AG09319 (cell line): ENCODE measurements around the gene MTREX.

ENCODE experiments used
- DNase-seq: peaks from one replicate; pipeline ENCODE4 v3.0.0-alpha.2; 2010; ENCODE audit warnings: low read depth; ENCODE audit errors: extremely low read depth
- TF ChIP-seq, protein P1 (sequence below): IDR thresholded peaks from 2 replicates; pipeline ENCODE4 v1.5.1; 2011; ENCODE audit warnings: low read depth, mild to moderate bottlenecking, inconsistent platforms, low read length, moderate library complexity

MTREX gene

DNA sequence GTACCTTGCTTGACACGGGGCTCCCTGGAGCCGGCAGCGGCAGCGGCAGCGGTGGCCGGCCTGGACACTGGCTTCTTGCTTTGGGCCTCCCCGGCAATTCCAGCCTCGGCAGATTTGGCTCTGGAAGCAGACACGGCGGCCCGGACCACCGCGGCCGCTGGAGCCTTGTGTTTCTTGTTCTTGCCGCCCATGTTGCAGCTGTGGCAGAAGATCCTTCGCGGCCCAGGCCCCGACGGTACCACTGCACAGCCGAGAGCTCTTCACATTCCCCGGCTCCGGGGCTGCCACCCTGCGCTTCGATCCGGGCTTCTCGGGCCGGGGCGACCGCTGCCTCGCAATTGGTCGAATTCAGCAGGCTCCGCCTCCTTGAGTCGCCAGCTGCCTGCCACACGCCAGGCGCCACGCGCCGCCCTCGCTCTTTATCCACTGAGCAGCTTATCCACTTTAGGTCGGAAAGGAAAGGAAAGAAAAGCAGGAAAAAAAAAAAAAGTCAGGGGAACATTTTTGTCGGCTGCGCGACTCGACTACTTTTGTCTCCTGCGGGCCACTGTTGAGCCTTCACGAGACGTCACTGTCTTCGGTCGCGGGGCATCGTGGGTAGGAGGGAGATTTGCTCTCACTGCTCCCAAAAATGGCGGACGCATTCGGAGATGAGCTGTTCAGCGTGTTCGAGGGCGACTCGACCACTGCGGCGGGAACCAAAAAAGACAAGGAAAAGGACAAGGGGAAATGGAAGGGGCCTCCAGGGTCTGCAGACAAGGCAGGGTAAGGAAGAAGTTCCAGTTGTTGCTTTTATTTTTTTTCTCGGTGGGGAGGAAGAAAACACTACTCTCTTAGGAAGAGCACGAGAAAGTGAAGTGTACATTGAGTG is at the start of gene MTREX, which contains the start of gene DHX29:
Gene MTREX (plus strand): TSS at position 607 of the 871 bp plus-strand sequence. CDS start 25 bp downstream, at position 632.
Gene DHX29 (minus strand): TSS at position 312 of the 871 bp plus-strand sequence. CDS start 121 bp downstream, at position 191.
- TF ChIP-seq, protein P1, sequence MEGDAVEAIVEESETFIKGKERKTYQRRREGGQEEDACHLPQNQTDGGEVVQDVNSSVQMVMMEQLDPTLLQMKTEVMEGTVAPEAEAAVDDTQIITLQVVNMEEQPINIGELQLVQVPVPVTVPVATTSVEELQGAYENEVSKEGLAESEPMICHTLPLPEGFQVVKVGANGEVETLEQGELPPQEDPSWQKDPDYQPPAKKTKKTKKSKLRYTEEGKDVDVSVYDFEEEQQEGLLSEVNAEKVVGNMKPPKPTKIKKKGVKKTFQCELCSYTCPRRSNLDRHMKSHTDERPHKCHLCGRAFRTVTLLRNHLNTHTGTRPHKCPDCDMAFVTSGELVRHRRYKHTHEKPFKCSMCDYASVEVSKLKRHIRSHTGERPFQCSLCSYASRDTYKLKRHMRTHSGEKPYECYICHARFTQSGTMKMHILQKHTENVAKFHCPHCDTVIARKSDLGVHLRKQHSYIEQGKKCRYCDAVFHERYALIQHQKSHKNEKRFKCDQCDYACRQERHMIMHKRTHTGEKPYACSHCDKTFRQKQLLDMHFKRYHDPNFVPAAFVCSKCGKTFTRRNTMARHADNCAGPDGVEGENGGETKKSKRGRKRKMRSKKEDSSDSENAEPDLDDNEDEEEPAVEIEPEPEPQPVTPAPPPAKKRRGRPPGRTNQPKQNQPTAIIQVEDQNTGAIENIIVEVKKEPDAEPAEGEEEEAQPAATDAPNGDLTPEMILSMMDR, result no peak
- DNase-seq, result peak; percentile 70

DNA sequence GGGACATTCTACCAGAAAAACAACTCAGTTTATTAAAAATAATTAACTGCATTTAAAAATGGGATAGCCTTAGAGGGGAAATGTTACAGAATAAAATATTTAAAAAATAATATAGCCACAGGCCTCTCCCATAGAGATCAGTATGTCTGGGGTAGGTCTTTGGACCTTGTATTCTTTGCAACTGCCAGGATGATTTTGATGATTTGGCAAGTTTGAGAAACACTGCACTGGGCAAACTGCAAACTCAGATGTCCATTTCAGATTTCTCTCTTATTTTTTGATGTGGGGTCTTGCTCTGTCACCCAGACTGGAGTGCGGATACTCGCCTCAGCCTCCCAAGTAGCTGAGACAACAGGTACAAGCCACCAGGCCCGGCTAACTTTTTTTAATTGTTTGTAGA is 49.5 kb upstream of the MTREX start:
- DNase-seq, result no peak
- TF ChIP-seq, protein P1, result no peak

DNA sequence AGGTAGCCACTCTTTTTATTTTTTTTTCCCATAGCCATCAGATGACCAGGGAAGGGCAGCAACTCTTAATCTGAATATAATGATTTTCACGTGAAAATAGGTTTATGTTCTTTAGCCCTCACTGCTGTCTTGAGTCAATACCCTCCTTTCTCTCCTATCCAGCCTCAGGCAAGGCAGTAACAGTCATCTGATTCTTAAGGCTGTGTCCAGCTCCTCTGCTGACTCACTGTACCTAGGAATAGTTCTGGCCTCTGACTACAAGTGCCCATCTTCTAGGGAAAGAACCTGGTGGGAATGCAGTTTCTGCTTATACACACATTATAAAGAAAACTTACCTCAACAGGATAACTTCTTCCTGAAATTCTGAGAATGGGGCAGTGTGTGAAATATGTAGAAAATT is 31.0 kb upstream of the MTREX start:
- DNase-seq, result no peak
- TF ChIP-seq, protein P1, result no peak

DNA sequence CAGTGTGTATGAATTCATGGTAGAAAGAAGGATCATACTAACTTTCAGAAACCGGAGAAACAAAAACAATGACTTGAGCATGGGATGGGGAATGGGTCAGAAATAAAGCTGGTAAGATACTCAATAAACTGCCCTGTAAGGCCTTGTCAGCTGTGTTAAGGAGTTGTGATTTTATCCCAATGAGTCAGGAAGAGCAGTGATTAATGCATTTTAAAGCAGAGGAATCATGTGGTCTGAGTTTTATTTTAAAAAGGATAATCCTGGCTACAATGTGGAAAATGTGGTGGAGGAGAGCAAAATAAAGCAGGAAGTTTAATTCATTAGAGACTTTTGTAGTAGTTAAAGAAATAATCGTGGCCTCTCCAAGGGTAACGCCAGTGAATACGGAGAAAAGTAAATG is 29.0 kb upstream of the MTREX start:
- no peak for DNase-seq
- TF ChIP-seq, protein P1, result no peak

DNA sequence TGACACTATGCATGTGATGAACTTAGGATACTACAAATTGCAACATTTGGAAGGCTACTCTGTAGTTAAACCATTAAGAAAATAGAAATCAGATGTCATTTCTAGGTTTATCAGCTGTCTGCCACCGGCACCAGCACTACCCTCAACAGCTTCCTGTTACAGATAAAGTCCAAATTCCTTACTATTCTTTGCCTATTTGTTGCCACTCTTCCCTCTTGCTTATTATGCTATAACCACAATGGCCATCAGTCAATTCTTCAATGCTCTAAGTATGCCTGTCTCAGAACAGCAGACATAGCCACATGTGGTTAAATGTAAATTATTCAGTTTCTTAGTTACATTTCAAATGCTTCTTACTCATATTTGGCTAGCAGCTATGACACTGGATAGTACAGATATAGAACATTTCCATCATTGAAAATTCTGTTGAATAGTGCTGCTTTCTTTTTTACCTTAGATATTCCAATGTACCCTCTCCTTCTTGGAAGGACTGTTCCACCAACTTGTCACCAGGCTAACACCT is 21.3 kb upstream of the MTREX start:
- TF ChIP-seq, protein P1, result no peak

DNA sequence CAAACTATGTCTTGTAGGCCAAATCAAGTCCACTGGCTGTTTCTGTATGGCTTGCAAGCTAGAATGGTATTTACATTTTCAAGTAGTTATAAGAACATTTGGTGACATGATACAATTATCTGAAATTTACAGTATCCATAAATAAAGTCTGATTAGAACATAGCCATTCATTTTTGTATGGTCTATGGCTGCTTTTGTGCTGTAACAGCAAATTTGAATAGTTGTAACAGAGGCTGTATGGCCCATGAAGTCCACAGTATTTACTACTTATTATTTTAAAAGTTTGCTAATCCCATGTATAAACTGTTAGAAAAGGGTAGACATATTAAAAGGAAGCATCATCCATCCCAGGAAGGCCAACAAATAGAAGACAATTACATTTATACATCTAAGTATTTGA is 18.0 kb upstream of the MTREX start:
- TF ChIP-seq, protein P1, result no peak
- DNase-seq, result no peak

More for the DNA sequence above, 21.3 kb upstream of the MTREX start:
- no peak for DNase-seq

DNA sequence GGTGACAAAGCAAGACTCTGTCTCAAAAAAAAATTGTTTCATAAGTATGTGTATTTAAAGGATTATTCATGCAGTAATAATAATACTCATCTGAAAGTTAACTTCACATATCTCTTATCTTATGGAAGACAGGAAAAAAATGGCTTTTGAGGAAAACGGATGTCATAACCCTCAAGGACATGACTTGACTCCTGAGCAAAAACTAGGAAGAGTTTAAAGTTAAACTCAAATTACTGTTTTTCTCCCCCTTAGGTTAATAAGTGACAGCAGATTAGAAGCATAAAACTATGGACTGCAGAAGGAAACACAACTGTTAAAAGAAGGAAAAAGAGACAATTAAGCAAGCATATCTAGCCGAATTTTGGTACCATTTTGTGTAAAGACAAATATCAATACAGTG is 16.8 kb upstream of the MTREX start:
- TF ChIP-seq, protein P1, result no peak

More for the DNA sequence above, 16.8 kb upstream of the MTREX start:
- DNase-seq, result no peak
